Activated T-cell treated with anti-CD3 and anti-CD28 coated beads for 48 hours (primary cell): ENCODE results near the gene SIGLEC8.
"Not testable (repeated sequence)": the region's sequence is repeated elsewhere in the genome, so short reads cannot be mapped to it uniquely, and the experiment has no call there.

ENCODE experiments used
- DNase-seq: peaks from one replicate; pipeline ENCODE4 v3.0.0-alpha.2; 2020; ENCODE audit warnings: low read depth

Gene SIGLEC8

DNA sequence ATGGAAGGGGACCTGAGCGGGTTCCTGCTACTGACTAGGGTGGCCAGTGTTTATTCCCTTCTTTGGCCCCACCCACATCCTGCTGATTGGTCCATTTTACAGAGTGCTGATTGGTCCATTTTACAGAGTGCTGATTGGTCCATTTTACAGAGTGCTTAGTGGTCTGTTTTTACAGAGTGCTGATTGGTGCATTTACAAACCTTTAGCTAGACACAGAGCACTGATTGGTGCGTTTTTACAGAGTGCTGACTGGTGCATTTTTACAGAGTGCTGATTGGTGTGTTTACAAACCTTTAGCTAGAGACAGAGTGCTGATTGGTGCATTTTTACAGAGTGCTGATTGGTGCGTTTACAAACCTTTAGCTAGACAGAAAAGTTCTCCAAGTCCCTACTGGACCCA, 10.7 kb downstream of the SIGLEC8 start:
- not testable (repeated sequence) for DNase-seq

DNA sequence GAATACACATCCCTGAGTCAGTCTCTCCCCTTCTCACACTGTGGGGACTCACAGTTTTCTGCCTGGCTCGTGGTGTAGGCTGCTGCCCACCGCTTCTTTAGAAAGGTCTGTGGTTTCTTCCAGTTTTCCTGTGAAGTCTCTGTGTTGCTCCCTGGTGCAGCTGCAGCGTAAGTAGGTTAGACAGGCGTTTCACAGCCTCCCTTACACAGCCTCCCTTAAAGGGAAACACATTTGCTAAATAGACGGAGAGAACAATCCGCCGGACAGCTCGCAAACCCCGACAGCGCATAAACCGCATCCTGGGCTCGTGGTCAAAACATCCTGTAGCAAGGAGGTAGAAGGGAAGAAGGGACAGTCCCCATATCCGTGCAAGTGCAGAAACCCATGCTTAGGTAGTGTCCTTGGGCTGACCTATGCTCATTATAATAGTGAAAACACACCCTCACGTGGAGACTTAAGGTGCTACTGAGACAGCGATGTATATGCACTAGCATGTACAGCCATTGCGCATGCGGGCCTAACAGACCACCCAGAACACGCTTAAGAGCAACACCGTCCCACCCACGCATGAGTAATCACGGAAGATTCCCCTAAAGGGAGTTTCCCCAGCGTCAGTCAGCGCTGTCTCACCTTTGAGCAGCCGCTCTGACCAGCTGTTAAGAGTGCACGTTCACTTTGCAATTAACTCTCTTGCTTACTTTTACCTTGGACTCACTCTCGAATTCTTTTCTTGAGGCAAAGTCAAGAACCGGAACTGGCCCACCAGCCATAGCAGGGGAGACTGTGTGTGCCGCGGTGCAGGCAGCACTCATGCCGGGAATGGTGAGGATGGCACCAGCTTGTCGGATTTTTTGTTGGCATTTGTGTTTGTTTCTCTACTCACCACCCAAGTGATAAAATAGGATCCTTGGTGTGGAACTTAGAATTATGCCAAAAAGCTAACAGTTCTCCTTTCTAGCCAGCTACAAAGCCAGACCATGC, 16.6 kb downstream of the SIGLEC8 start:
- DNase-seq, result peak; percentile 83

DNA sequence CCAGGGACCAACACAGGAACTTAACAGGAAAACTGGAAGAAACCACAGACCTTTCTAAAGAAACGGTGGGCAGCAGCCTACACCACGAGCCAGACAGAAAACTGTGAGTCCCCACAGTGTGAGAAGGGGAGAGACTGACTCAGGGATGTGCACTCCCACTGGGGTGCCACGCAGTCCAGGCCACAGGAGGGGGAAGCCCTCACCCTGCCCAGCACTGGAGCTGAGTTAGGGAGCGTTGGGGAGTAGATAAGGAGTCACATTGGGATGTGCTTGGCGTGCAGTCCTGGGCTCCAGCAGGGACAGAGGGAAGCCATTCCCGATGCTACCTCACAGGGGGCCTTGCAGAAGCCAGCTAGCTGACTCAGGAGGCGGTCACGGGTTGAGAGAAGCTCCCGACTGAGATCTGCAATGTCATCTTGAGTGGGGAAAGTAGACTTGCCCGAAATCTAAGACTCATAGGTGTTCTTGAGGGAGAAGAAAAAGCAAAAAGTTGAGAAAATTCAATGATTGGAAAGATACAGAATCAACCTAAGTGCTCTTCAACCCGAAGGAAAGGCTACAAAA, 17.3 kb downstream of the SIGLEC8 start:
- peak; percentile 72 for DNase-seq

DNA sequence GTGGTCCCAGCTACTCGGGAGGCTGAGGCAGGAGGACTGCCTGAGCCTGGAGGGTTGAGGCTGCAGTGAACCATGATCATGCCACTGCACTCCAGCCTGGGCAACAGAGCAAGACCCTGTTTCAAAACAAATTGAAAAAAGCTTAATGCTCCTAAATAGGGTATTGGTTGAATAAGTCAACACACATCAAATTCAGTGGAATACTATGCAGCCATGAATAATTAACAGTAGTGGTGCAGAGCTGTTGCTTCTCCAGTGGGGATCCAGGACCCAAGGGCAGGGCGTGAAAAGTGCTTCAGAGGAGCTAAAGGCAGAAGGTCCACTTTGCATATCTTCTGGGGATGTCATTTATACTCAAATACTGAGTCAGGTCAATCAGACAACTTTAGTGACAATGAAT, 18.2 kb downstream of the SIGLEC8 start:
- DNase-seq, result no peak

DNA sequence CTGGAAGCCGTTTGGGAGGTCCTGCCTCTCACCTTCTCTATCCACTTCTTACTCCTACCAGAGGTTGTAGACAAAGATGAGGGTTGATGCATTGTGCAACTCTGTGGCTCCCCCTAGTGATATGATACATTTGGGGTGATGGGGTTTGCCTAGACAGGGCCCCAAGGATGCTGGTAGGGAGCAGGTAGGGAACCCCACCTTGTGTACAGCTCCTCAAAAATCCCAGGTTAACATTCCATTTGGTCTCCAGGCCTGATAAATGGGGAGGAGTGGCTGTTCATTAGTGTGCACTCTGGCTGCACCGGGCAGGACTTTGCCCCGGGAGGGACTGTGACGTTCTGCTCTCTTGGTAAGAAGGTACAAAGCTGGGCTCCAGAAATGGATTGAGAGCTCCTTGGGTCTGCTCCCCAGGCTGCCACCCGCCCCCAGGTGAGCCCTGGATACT, 19.2 kb downstream of the SIGLEC8 start:
- DNase-seq, result no peak

DNA sequence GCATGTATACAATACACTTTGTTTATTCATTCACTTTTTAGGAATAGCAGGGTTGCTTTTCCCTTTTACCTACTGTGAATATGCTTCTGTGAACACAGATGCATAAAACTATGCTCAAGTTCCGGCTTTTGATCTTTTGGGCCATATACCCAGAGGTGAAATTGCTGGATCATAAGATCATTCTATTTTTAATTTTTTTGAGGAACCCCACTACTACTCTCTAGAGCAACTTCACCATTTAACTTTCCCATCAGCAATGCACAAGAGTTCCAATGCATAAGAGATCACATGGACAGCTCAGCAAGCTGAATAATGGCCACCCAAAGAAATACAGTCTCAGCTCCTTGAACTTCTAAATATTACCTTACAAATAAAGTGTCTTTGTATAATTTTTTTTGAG, 23.8 kb downstream of the SIGLEC8 start:
- no peak for DNase-seq

DNA sequence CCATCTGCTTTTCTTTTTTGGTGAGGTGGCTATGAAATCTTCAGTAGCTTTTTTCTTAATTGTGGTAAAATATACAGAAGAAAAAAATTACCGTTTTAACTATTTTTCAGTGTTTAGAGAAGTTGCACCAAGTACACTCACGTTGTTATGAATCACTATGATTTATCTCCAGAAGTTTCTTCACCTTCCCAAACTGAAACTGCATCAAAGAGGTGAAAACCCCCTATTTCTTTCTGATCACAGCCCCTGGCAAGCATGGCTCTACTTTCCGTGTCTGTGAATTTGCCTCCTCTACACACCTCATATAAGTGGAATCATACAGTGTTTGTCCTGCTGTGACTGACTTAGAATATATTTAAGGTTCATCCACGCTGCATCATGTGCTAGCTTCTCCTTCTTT, 25.2 kb downstream of the SIGLEC8 start:
- DNase-seq, result no peak

DNA sequence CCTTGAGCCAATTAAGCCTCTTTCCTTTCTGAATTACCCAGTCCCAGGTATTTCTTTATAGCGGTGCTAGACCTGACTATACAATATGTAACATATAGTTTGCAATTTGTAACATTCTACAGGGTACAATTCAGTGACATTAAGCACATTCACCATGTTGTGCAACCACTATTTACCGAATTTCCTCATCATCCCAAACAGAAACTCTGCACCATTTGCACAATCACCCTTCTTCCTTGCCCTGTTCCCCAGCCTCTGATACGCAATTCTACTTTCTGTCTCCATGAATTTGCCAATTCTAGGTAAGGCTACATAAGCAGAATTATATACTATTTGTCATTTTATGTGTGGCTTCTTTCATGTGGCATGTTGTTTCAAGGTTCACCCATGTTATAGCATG, 27.1 kb downstream of the SIGLEC8 start:
- no peak for DNase-seq

DNA sequence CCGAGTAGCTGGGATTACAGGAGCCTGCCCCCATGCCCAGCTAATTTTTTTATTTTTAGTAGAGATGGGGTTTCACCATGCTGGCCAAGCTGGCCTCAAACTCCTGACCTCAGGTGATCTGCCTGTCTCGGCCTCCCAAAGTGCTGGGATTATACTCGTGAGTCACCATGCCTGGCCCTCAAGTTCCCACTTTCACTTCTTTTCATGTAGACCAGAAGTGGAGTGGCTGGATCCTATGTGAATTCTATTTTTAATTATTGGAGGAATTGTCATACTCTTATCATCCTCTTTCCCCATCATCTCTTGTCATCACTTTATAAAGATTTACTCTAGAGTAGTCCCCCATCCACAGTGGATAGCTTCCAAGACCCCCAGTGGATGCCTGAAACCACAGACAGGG, 28.0 kb downstream of the SIGLEC8 start:
- DNase-seq, result no peak

DNA sequence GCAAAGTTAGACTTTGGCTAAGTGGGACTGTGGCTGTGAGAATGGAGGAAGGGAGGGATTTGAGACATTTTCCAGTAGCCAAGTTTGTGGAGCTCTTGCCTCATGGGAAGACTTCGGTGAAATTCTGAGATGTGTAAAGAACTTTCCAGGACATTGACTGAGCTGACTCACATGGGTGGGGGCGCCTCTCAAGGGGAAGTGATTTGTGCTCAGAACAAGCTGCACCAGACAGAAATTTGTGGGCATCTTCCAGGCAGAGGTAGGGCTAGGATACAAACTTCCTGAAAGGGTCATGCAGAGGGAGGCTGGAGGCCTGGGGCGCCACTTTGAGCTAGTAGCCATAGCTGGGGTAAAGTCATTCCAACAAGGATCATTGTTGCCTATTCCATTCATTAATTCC, 31.1 kb downstream of the SIGLEC8 start:
- DNase-seq, result no peak

DNA sequence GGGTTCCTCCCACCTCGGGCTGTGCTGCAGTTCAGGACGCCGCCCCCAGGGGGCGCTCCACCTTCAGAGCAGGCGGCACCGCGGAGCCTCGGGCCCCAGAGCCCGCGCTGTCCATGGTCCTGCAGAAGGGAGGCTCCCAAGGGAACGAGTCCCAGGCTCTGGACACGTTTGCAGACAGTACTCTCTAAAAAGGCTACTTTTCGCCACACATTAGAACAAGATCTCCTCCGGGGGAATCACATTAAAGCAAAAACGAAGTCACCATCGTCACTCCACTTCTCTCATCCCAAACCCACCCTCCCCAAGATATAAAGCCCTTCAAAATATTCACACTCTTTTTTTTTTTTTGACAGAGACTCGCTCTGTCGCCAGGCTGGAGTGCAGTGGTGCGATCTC, 36.2 kb downstream of the SIGLEC8 start:
- DNase-seq, result peak; percentile 90

DNA sequence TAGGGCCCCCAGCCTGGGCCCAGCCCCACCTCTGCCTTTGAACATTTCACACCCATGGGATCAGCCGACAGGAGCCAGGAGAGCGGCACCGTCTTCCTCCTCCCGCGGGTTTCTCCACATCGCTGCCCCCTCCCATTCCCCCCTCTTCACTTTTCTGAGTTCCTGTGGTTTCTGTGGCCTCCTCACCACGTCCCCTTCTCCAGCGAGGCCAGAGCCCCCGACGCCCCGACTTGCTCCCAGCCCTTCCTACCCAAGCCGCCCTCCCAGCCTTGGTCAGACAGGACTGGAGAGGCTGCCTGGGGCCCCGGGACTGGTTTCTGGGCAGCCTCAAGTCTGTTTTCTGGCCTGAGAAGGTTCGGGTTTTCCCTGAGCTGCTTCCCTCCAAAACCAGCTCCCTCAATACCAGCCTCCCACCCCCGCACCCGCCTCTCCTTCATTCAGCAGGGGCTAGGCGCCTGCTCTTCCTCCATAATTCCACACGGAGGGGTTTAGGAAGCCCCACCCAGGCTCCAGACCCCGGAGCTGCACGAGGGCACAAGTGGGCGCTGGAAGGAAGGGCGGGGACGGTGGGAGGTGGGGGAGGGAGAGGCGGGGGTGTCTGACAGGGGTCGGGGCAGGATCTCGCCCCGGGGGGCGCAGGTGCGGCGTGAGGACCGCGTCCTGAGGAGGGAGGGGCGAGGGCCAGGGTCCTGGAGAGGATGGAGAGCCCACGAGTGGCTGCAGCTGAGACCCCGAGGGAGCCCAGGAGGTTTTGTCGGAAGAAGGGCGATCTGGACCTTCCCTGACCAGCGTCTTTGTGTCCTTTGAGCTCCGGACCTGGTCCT, 36.8 kb downstream of the SIGLEC8 start:
- no peak for DNase-seq

DNA sequence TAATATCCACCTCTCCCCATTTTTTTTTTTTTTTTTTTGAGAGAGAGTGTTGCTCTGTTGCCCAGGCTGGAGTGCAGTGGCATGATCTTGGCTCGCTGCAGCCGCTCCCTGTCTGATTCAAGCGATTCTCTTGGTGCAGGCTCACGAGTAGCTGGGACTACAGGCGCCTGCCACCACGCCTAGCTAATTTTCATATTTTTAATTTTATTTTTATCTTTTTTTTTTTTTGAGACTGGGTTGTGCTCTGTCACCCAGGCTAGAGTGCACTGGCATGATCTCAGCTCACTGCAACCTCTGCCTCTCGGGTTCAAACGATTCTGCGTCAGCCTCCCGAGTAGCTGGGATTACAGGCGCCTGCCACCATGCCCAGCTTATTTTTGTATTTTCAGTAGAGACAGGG, 37.7 kb downstream of the SIGLEC8 start:
- DNase-seq, result not testable (repeated sequence)

DNA sequence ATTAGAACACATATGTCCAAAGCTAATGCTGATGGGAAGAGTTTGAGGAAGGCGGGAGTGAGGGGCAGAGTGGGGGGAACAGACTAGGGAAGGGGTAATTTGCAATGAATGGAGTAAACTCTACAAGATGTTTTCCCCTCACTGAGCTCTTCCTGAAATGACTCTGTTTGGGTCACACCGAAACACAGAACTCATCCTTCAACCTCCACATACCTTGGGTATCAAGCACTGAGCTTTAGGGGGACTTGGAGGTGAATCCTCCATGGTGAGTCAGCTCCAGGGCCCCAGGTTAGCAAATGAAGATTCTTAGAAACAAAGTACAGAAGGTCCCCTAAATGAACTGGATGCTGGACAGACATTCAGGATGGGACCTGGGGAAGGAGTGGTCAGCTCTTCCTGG, 39.5 kb downstream of the SIGLEC8 start:
- DNase-seq, result no peak

DNA sequence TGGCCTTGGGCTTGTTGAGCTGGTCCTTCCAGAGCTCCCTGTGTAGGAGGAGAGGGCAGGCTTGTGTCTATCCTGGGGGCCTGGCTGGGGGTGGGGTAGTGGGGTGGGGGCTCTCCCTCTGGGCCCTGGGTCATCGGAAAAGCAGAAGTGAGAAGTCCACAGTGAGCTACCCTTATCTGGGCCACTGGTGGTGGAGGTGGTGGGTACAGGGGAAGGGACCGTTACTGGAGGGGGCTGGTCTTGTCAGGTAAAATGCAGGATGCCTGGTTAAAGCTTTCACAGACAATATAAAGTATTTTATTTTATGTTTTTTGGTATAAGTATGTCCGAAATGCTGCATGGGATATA, 40.5 kb downstream of the SIGLEC8 start:
- no peak for DNase-seq

DNA sequence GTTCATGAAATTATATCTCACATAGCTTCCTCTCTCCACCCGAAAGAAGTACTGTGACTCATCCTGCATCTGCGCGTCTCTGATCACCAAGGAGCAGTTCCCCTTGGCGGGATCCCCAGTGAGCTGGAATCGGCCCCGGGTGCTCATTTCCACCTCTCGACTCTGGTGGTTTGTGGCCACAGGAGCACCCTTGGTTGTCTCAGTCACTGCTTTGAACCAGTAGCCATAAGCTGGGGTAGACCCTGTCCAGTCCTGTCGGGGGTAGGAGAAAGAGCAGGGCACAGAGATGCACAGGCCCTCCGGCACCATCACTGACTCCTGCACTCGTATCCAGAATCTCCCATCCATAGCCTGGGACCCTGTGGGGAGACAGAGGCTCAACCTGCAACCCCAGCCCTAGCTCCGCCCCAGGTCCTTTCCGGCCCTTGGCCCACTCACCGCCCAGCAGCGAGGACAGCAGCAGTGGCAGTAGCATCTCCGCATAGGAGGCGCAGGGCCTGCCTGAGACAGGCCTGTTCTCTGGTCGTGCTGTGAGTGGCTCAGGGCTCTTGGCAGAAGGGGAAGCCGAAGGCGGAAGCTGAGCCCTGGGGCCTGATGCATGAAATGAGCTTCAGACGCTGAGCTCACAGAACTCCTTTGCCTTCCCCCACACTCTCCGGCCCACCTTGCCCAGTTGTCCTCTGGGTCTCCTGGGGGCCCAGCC, 41.0 kb downstream of the SIGLEC8 start, which contains the start of gene SIGLEC10:
TSS of gene SIGLEC10 (minus strand) at position 536 of the 703 bp plus-strand sequence. CDS start at position 475, 61 bp downstream.
- peak; percentile 58 for DNase-seq

DNA sequence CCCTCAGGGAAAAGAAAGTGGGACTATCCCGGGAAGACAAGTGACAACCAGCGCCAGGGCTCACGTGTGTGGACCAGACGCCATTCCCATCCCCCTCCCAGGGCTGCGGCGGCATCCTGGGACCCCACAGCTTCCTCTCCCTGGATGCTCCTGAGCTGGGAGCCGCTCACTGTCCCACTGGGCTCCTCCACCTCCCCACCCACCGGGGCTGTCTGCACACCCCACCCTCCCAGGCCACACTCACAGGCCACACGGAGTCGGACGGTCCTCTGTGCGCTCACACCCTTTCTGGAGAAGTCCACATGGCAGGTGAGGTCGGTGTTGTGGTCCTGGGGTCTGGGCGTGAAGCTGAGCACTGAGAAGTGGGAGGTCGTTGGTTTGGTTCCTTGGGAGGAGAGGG, 41.8 kb downstream of the SIGLEC8 start:
- DNase-seq, result not testable (repeated sequence)

DNA sequence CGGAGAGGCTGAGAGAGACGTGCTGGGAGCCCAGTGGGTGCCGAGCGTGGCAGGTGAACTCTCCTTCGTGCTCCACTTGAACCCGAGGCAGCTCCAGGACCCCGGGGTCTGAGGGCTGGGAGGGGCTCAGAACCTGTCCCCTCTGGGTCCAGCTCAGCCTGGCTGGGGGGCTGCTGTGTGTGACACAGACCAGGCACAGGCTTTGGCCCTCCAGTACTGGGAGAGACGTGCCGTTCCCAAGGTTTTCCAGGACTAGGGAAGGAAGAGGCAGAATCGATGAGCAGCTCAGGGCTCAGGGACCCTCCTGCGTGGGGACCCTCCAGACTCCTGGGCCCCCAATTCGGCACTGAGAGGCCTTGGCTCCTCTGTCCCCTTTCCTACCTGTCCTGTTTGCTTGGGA, 43.1 kb downstream of the SIGLEC8 start:
- DNase-seq, result no peak

DNA sequence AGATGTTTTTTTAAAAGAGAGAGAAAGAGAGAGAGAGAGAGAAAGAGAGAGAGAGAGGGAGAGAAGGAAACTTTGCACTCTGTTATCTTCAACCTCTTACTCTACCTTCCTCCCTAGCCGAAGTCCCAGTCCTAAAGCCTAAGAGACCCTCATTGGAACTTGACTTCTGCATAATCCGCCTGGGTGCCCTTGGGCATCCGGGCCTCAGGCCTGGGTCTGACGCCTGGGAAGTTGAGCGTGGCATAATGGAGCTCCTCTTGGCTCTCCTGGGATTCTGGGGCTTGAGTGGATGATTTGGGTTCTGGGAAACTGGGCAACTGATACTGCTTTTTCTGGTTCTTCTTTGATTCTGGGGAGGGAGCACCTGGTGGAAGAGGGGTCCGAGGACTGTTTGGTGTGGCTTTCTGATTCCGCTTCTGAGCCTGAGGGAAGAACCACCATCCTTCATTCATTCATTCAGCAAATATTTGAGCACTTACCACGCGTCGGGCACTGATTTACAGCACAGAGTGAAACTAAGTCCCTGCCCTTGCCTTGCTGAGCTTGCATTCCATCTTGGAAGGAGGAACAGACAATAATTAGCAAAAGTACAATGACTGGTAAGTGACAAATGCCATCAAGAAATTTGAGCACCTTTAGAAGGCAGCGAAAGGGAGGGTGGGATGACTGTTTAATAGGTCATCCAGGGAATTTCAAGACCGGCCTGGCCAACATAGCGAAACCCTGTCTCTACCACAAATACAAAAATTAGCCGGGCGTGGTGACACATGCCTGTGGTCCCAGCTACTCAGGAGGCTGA, 47.1 kb downstream of the SIGLEC8 start:
- DNase-seq, result no peak

DNA sequence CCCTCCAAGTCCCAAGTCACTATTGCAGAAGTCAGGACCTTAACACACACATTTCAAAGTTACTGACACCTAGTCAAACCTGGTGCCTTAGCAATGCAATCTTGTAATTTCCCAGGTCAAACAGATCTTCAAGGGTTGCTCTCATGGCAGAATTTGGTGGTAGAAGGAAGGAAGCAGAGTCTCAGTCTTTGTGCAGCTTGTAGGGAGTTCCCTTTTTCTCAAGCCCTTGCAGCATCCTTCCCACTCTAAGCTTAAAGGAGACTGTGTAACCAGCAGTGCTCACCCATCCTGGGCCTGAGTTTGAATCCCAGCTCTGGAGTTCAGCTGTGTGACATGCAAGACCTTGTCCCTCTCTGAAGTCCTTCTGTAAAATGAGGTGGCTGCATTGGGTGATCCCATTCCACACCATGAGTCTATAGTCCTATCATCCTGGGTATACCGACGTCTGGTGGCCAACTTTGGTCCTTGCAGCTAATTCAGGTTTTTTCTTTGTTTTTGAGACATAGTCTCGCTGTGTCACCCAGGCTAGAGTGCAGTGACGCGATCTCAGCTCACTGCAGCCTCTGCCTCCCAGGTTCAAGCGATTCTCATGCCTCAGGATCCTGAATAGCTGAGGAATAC, 50.6 kb downstream of the SIGLEC8 start:
- no peak for DNase-seq

DNA sequence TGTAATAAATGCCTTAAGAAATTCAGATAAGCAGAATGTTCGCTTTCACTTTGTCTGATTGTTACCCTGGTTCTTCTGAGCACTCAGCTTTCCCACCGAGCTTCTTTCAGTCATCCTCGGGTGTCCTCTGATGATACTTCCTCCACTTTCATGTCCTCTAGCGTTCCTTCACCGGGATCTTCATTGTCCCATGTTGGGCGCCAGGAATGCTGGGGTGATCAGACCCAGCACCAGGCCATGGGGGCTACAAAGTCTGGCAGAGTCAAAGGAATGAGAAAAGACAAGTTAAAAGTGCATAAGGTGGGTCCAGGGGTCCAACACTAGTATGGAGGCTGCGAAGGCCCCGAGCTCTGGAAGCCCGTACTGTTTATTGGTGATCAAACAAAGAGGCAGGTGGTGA, 56.1 kb downstream of the SIGLEC8 start:
- no peak for DNase-seq
